HCT116 (cell line): Measurements from ENCODE around the gene CRIM1. TPM values are rescaled to one million over a fixed set of nuclear protein-coding genes. Genes with fewer than 3 reads are reported as not detected.
A peak's percentile ranks its signal among the peaks of the same experiment; 100 is the strongest.

Source experiments
- ATAC-seq: fragments of 200-7000 bp; cut with Tn5 transposase; 2 replicates; pipeline ENCODE4 v1.9.1; 2020; ENCODE audit warnings: mild to moderate bottlenecking, moderate library complexity
- BruUV-seq: library from RNA; stranded (reverse); fragments of 400-500 nt; replicated peaks from 2 replicates; lab custom pipeline; 2021; lab: Mats Ljungman, UMichigan
- CTCF ChIA-PET: fragments of 300-600 bp; sonication (Branson Sonifier 250); formaldehyde crosslinking; loops from one replicate; lab custom pipeline; 2021; ENCODE audit warnings: antibody characterized with exemption; lab: Charles Lee
- POLR2A ChIA-PET: fragments of 300-600, 350-600 bp; sonication (Branson Sonifier 250); formaldehyde crosslinking; loops from one replicate; lab custom pipeline; 2021; ENCODE audit warnings: antibody characterized with exemption; lab: Charles Lee
- RAD21 ChIA-PET, 2 experiments: fragments of 300-600 bp; sonication (Branson Sonifier 250); formaldehyde crosslinking; loops; one replicate each; lab custom pipeline; 2023; ENCODE audit warnings: low total read pairs in 2 of 2; ENCODE audit not compliant: uncharacterized antibody in 2 of 2, unreplicated experiment in 2 of 2, low non-redundant PET in 1 of 2; lab: Charles Lee
- DNase-seq: peaks from one replicate; pipeline ENCODE4 v3.0.0-alpha.2; 2010; ENCODE audit warnings: low read depth, low spot score
- H2AFZ ChIP-seq: fragments of 200-600 bp; shearing (Covaris generic), sonication (generic); 2 replicates; pipeline ENCODE4 v1.6.1; 2017; ENCODE audit warnings: low read depth, mixed run types, mixed read lengths, antibody characterized with exemption, low read length; ENCODE audit not compliant: poor library complexity, severe bottlenecking
- H3K27ac ChIP-seq: 2 replicates; pipeline ENCODE4 v1.5.1; 2012; ENCODE audit warnings: low read depth, low read length
- H3K27me3 ChIP-seq: fragments of 200-600 bp; sonication (generic); 2 replicates; pipeline ENCODE4 v1.6.1; 2016; ENCODE audit warnings: mixed run types, low read length, mixed read lengths; ENCODE audit not compliant: insufficient read depth
- H3K36me3 ChIP-seq, 2 experiments: fragments of 200-500 bp in 1 of 2; fragments of 200-600 bp in 1 of 2; sonication (Bioruptor generic) in 1 of 2; sonication (generic) in 1 of 2; 2 replicates each; pipeline versions ENCODE4 v1.5.1 to v1.6.1; 2014 to 2016; ENCODE audit warnings: low read length in 2 of 2, inconsistent platforms in 1 of 2, mixed read lengths in 1 of 2, mixed run types in 1 of 2; ENCODE audit not compliant: insufficient read depth in 2 of 2, control insufficient read depth in 1 of 2
- H3K4me1 ChIP-seq, 2 experiments: fragments of 200-600 bp in 1 of 2; sonication (generic) in 1 of 2; 2 replicates each; pipeline versions ENCODE4 v1.5.1 to v1.6.1; 2012 to 2017; ENCODE audit warnings: low read length in 2 of 2, inconsistent platforms in 1 of 2, mild to moderate bottlenecking in 1 of 2, mixed read lengths in 1 of 2, mixed run types in 1 of 2, moderate library complexity in 1 of 2; ENCODE audit not compliant: insufficient read depth in 2 of 2, control insufficient read depth in 1 of 2
- H3K4me2 ChIP-seq: fragments of 200-600 bp; sonication (generic); 2 replicates; pipeline ENCODE4 v1.6.1; 2017; ENCODE audit warnings: mixed run types, low read length, mixed read lengths
- H3K4me3 ChIP-seq, 2 experiments: fragments of 200-600 bp in 1 of 2; sonication (generic) in 1 of 2; replicated peaks in 1 of 2; 2 replicates each; pipeline ENCODE4 v1.5.1; 2011 to 2016; ENCODE audit warnings: low read length in 2 of 2, control low read depth in 1 of 2, low read depth in 1 of 2, mild to moderate bottlenecking in 1 of 2, mixed read lengths in 1 of 2, mixed run types in 1 of 2
- H3K79me2 ChIP-seq: fragments of 200-600 bp; sonication (generic); 2 replicates; pipeline ENCODE4 v1.6.1; 2017; ENCODE audit warnings: mild to moderate bottlenecking, mixed run types, low read length, moderate library complexity, mixed read lengths; ENCODE audit not compliant: insufficient read depth
- H3K9ac ChIP-seq: fragments of 200-600 bp; sonication (generic); 2 replicates; pipeline ENCODE4 v1.6.1; 2016; ENCODE audit warnings: low read length, mixed read lengths
- H3K9me2 ChIP-seq: fragments of 200-600 bp; sonication (generic), shearing (Covaris generic); 2 replicates; pipeline ENCODE4 v1.6.1; 2017; ENCODE audit warnings: mixed run types, mild to moderate bottlenecking, moderate library complexity; ENCODE audit not compliant: insufficient read depth
- H3K9me3 ChIP-seq, 2 experiments: fragments of 200-500 bp in 1 of 2; fragments of 200-600 bp in 1 of 2; sonication (Bioruptor generic) in 1 of 2; sonication (generic) in 1 of 2; 2 replicates each; pipeline ENCODE4 v1.6.1; 2014 to 2017; ENCODE audit warnings: low read length in 2 of 2, mixed read lengths in 2 of 2, inconsistent platforms in 1 of 2, low read depth in 1 of 2, mild to moderate bottlenecking in 1 of 2, mixed run types in 1 of 2, moderate library complexity in 1 of 2; ENCODE audit not compliant: control insufficient read depth in 1 of 2, insufficient read depth in 1 of 2
- H4K20me1 ChIP-seq: fragments of 200-600 bp; sonication (generic), shearing (Covaris generic); 2 replicates; pipeline ENCODE4 v1.6.1; 2017; ENCODE audit warnings: mixed run types, mild to moderate bottlenecking, moderate library complexity; ENCODE audit not compliant: insufficient read depth
- EZH2 ChIP-seq: fragments of 200-600 bp; sonication (generic); IDR thresholded peaks from 2 replicates; pipeline ENCODE4 v1.6.1; 2017; ENCODE audit warnings: antibody characterized with exemption, mixed run types
- JUND ChIP-seq: IDR thresholded peaks from 2 replicates; pipeline ENCODE4 v1.6.1; 2012
- SRF ChIP-seq: IDR thresholded peaks from 2 replicates; pipeline ENCODE4 v1.6.1; 2012; ENCODE audit warnings: low read depth
- YY1 ChIP-seq: IDR thresholded peaks from 2 replicates; pipeline ENCODE4 v1.6.1; 2011; ENCODE audit warnings: low read length, low read depth, moderate library complexity, mild to moderate bottlenecking; ENCODE audit not compliant: insufficient replicate concordance; ENCODE audit errors: extremely low read depth
- ZNF274 ChIP-seq: fragments of 200-500 bp; sonication (Bioruptor generic); IDR thresholded peaks from 2 replicates; pipeline ENCODE4 v1.6.1; 2014; ENCODE audit warnings: mild to moderate bottlenecking, low read depth, low read length, inconsistent platforms
- intact Hi-C: fragments of 100-400 bp; cut with micrococcal nuclease; formaldehyde crosslinking; loops from 2 replicates; pipeline ENCODE4 v1.10.0; 2022
- total RNA-seq: library from RNA; stranded (reverse); gene quantifications from one replicate; pipeline ENCODE4 v1.2.1, GENCODE V29; 2021; ENCODE audit not compliant: unreplicated experiment
- TF ChIP-seq, protein P1 (sequence below): IDR thresholded peaks from 2 replicates; pipeline ENCODE4 v1.6.1; 2012

CRIM1 gene
- total RNA-seq, 1 experiment from 2014 or later: 27.2 TPM

DNA sequence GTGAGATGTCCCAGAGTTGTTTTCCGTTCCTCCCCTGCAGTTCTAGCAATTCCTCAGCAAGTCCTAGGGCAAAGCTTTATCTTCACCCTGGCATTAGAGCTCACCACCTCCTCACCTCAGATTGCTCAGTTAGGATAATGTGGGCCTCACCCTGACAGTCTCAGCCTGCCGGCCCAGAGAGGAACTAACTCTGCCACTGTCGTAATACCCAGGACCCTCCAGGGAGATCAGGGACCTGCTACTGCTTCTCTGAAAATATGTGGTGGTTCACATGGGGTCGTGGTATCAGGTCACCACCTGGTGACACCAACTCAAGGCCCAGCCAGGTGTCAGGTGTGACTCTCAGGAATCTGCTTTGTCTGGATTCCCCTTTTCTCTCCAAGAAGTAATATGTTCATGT lies 121.7 kb downstream of the CRIM1 start:
- BruUV-seq: no TSS peak
- H3K79me2 ChIP-seq: no peaks in the 10 kb centered on the region
- no peaks in the 10 kb centered on the region for H4K20me1 ChIP-seq
- no peak overlapping the region for H3K4me2 ChIP-seq
- peaks cover 0 to 22% of the 10 kb centered on the region in 2 experiments; a peak in 3 of 4 replicates for H3K4me1 ChIP-seq
- H3K4me3 ChIP-seq: no peak overlapping the region
- POLR2A ChIA-PET: no interaction called here
- H3K36me3 ChIP-seq: peaks cover 0 to 17% of the 10 kb centered on the region in 2 experiments; a peak in 1 of 4 replicates
- H3K9me2 ChIP-seq: no peaks in the 10 kb centered on the region
- CTCF ChIA-PET: no interaction called here
- RAD21 ChIA-PET: no interaction called here
- H2AFZ ChIP-seq: no peak overlapping the region
- H3K27ac ChIP-seq: no peak overlapping the region
- H3K9ac ChIP-seq: no peak overlapping the region
- no peak for DNase-seq
- no peaks in the 10 kb centered on the region for H3K27me3 ChIP-seq
- TF ChIP-seq SRF: no peak
- no peak for TF ChIP-seq JUND
- TF ChIP-seq ZNF274: no peak
- TF ChIP-seq YY1: no peak
- TF ChIP-seq EZH2: no peak
- TF ChIP-seq, protein P1, sequence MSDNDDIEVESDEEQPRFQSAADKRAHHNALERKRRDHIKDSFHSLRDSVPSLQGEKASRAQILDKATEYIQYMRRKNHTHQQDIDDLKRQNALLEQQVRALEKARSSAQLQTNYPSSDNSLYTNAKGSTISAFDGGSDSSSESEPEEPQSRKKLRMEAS: no peak
- ATAC-seq: no peak
- peaks cover 10 to 20% of the 10 kb centered on the region in 2 experiments; a peak in 3 of 4 replicates for H3K9me3 ChIP-seq
- intact Hi-C loops: no loop called here

DNA sequence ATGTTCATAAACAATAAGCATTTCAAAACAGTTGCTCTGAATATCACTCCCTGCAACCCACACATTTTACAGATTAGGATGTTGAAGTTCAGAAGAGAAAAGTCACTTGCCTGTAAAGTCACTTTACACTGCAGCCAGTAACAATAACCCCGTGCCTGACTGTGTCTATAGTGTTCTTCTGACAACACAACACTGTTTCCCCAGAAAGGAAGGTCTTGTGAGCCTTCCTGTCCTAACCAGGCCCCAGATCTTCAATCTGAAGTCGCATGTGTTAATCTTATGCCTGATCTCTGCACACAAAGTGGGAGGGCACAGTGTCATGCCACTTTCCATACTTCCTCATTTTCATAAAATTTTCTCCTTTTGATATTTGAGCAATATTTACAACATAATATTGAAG lies 122.2 kb downstream of the CRIM1 start:
- ChIA-PET CTCF (no interaction called here), RAD21 (no interaction called here), POLR2A (no interaction called here)
- no peaks in the 10 kb centered on the region for H4K20me1 ChIP-seq
- peaks cover 10 to 20% of the 10 kb centered on the region in 2 experiments; a peak in 3 of 4 replicates for H3K9me3 ChIP-seq
- peak overlapping the region; percentile 37 for H3K4me2 ChIP-seq
- H3K9ac ChIP-seq: no peak overlapping the region
- H2AFZ ChIP-seq: no peak overlapping the region
- intact Hi-C loops: no loop called here
- DNase-seq: no peak
- TF ChIP-seq SRF: no peak
- TF ChIP-seq EZH2: no peak
- H3K9me2 ChIP-seq: no peaks in the 10 kb centered on the region
- H3K4me1 ChIP-seq: peaks cover 0 to 22% of the 10 kb centered on the region in 2 experiments; a peak in 3 of 4 replicates
- ATAC-seq: no peak; the same call in 1 of the 2 replicates
- no peaks in the 10 kb centered on the region for H3K27me3 ChIP-seq
- BruUV-seq: no TSS peak
- no peak overlapping the region for H3K4me3 ChIP-seq
- no peaks in the 10 kb centered on the region for H3K79me2 ChIP-seq
- H3K36me3 ChIP-seq: peaks cover 0 to 17% of the 10 kb centered on the region in 2 experiments; a peak in 1 of 4 replicates
- no peak overlapping the region; the same call in 1 of the 2 replicates for H3K27ac ChIP-seq
